Parathyroid adenoma (tissue), 2 donors: ENCODE data around the gene EXD3.

Experiments used
- H2AFZ ChIP-seq: fragments of 300-600 bp; sonication (generic); one replicate; pipeline ENCODE4 v1.7.0; 2017; ENCODE audit warnings: antibody characterized with exemption, mild to moderate bottlenecking
- H3K27ac ChIP-seq: fragments of 300-600 bp; sonication (generic); one replicate; pipeline ENCODE4 v1.7.0; 2017
- H3K27me3 ChIP-seq: fragments of 300-600 bp; sonication (generic); one replicate; pipeline ENCODE4 v1.7.0; 2017; ENCODE audit warnings: low read length; ENCODE audit not compliant: control insufficient read depth, insufficient read depth
- H3K36me3 ChIP-seq: fragments of 300-600 bp; sonication (generic); one replicate; pipeline ENCODE4 v1.7.0; 2017; ENCODE audit warnings: low read length; ENCODE audit not compliant: control insufficient read depth, insufficient read depth
- H3K4me1 ChIP-seq: fragments of 300-600 bp; sonication (generic); one replicate; pipeline ENCODE4 v1.7.0; 2017; ENCODE audit warnings: control low read depth
- H3K4me2 ChIP-seq: fragments of 300-600 bp; sonication (generic); one replicate; pipeline ENCODE4 v1.7.0; 2017; ENCODE audit warnings: low read length
- H3K4me3 ChIP-seq: fragments of 300-600 bp; sonication (generic); one replicate; pipeline ENCODE4 v1.7.0; 2017; ENCODE audit warnings: low read depth, low read length
- H3K79me2 ChIP-seq: fragments of 300-600 bp; sonication (generic); one replicate; pipeline ENCODE4 v1.7.0; 2017; ENCODE audit warnings: control low read depth
- H3K9ac ChIP-seq: fragments of 300-600 bp; sonication (generic); one replicate; pipeline ENCODE4 v1.7.0; 2017; ENCODE audit warnings: mild to moderate bottlenecking
- H3K9me3 ChIP-seq: fragments of 300-600 bp; sonication (generic); one replicate; pipeline ENCODE4 v1.7.0; 2017; ENCODE audit warnings: low read length; ENCODE audit not compliant: control insufficient read depth
- CTCF ChIP-seq: fragments of 300-600 bp; sonication (generic); IDR thresholded peaks from one replicate; pipeline ENCODE4 v1.7.0; 2017; ENCODE audit warnings: antibody characterized with exemption, mild to moderate bottlenecking
- donor health status: primary hyperparathyroidism.

The EXD3 gene

GRCh38 chr9:137353223-137354152, 69.5 kb downstream of the EXD3 start:
- no peak overlapping the region for H3K9ac ChIP-seq
- no peak overlapping the region for H3K4me2 ChIP-seq
- no peaks in the 10 kb centered on the region for H3K27me3 ChIP-seq
- no peak overlapping the region for H3K27ac ChIP-seq
- no peak overlapping the region for H3K4me3 ChIP-seq
- H3K9me3 ChIP-seq, result no peaks in the 10 kb centered on the region
- no peaks in the 10 kb centered on the region for H3K4me1 ChIP-seq
- TF ChIP-seq CTCF, result no peak
- H3K36me3 ChIP-seq, result no peaks in the 10 kb centered on the region
- no peak overlapping the region for H2AFZ ChIP-seq
- H3K79me2 ChIP-seq, result no peaks in the 10 kb centered on the region

- H3K4me2 ChIP-seq, result no peak overlapping the region
- no peak overlapping the region for H2AFZ ChIP-seq
- no peak overlapping the region for H3K9ac ChIP-seq
- no peak for TF ChIP-seq CTCF
- H3K9me3 ChIP-seq, result no peaks in the 10 kb centered on the region
- no peaks in the 10 kb centered on the region for H3K79me2 ChIP-seq
- no peaks in the 10 kb centered on the region for H3K4me1 ChIP-seq
- no peaks in the 10 kb centered on the region for H3K27me3 ChIP-seq
- H3K27ac ChIP-seq, result no peak overlapping the region
- no peaks in the 10 kb centered on the region for H3K36me3 ChIP-seq
- H3K4me3 ChIP-seq, result no peak overlapping the region
Observed at GRCh38 chr9:137352511-137353222, 70.3 kb downstream of the EXD3 start.

- H3K9ac ChIP-seq, result no peak overlapping the region
- H3K4me2 ChIP-seq, result no peak overlapping the region
- no peak for TF ChIP-seq CTCF
- H3K36me3 ChIP-seq, result no peaks in the 10 kb centered on the region
- H3K4me3 ChIP-seq, result no peak overlapping the region
- no peaks in the 10 kb centered on the region for H3K4me1 ChIP-seq
- H3K27me3 ChIP-seq, result no peaks in the 10 kb centered on the region
- no peaks in the 10 kb centered on the region for H3K79me2 ChIP-seq
- no peak overlapping the region for H2AFZ ChIP-seq
- no peak overlapping the region for H3K27ac ChIP-seq
- no peaks in the 10 kb centered on the region for H3K9me3 ChIP-seq
Observed at GRCh38 chr9:137351781-137352501, 71.0 kb downstream of the EXD3 start.

- no peak overlapping the region for H3K4me2 ChIP-seq
- H3K36me3 ChIP-seq, result no peaks in the 10 kb centered on the region
Observed at GRCh38 chr9:137350696-137351584, 72.0 kb downstream of the EXD3 start.

More at GRCh38 chr9:137350696-137351584, 72.0 kb downstream of the EXD3 start:
- TF ChIP-seq CTCF, result no peak
- no peaks in the 10 kb centered on the region for H3K79me2 ChIP-seq
- no peak overlapping the region for H3K9ac ChIP-seq
- H3K4me3 ChIP-seq, result no peak overlapping the region
- no peaks in the 10 kb centered on the region for H3K9me3 ChIP-seq
- H3K4me1 ChIP-seq, result no peaks in the 10 kb centered on the region
- H2AFZ ChIP-seq, result no peak overlapping the region
- no peak overlapping the region for H3K27ac ChIP-seq
- no peaks in the 10 kb centered on the region for H3K27me3 ChIP-seq
